Thyroid gland (tissue), 4 donors: ENCODE data around the gene APOL6. TPM values are rescaled to one million over a fixed set of nuclear protein-coding genes. Genes with fewer than 3 reads are reported as not detected.
A peak's percentile ranks its signal among the peaks of the same experiment; 100 is the strongest.
"Not testable (repeated sequence)": the region's sequence is repeated elsewhere in the genome, so short reads cannot be mapped to it uniquely, and the experiment has no call there.

Source experiments
- DNase-seq, 2 donors: peaks; one replicate each; pipeline ENCODE4 v3.0.0-alpha.2; 2019
- H3K27ac ChIP-seq, 3 donors: fragments of 200-600 bp; sonication (generic); 1 replicate in 2 of 3; 2 replicates in 1 of 3; pipeline ENCODE4 v1.5.1; 2016 to 2019; ENCODE audit warnings: mild to moderate bottlenecking in 1 of 3, moderate library complexity in 1 of 3
- H3K27me3 ChIP-seq: fragments of 200-600 bp; sonication (generic); one replicate; pipeline ENCODE4 v1.5.1; 2019
- H3K36me3 ChIP-seq, 2 donors: fragments of 200-600 bp; sonication (generic); one replicate each; pipeline ENCODE4 v1.5.1; 2016 to 2019
- H3K4me1 ChIP-seq, 2 donors: fragments of 200-600 bp; sonication (generic); one replicate each; pipeline ENCODE4 v1.5.1; 2017 to 2019
- H3K4me3 ChIP-seq, 3 donors: fragments of 200-600 bp; sonication (generic); replicated peaks in 1 of 3; 1 replicate in 2 of 3; 2 replicates in 1 of 3; pipeline ENCODE4 v1.5.1; 2016; ENCODE audit warnings: mild to moderate bottlenecking in 1 of 3
- H3K9me3 ChIP-seq: fragments of 200-600 bp; sonication (generic); one replicate; pipeline ENCODE4 v1.5.1; 2017
- POLR2A ChIP-seq, 2 donors: fragments of 450-650 bp; IDR thresholded peaks; one replicate each; pipeline ENCODE4 v1.6.1; 2017; ENCODE audit warnings: antibody characterized with exemption in 2 of 2, mild to moderate bottlenecking in 2 of 2, moderate library complexity in 1 of 2
- WGBS, 2 donors: methylation state at CpG; one replicate each; pipeline ENCODE4 v1.1.5; 2017; 5-methylcytosine and 5-hydroxymethylcytosine counted together
- intact Hi-C: fragments of 100-400 bp; cut with DNase I; formaldehyde crosslinking; loops from one replicate; pipeline ENCODE4 v1.15.1; 2023
- total RNA-seq, 4 donors: library from RNA; depleted of rRNA; stranded (reverse); fragments of >200 nt; gene quantifications; one replicate each; pipeline ENCODE4 v1.2.3, GENCODE V29; 2016
- TF ChIP-seq, protein P1 (sequence below), 6 experiments: fragments of 200-600 bp in 3 of 6; fragments of 450-650 bp in 3 of 6; sonication (generic) in 3 of 6; IDR thresholded peaks; one replicate each; pipeline ENCODE4 v1.5.1; 2016 to 2019; ENCODE audit warnings: antibody characterized with exemption in 6 of 6, mild to moderate bottlenecking in 2 of 6, inconsistent platforms in 1 of 6, moderate library complexity in 1 of 6

Gene APOL6
- total RNA-seq, 4 donors from 2014 or later: 17.2 to 28.7 (median 25.2) TPM

DNA sequence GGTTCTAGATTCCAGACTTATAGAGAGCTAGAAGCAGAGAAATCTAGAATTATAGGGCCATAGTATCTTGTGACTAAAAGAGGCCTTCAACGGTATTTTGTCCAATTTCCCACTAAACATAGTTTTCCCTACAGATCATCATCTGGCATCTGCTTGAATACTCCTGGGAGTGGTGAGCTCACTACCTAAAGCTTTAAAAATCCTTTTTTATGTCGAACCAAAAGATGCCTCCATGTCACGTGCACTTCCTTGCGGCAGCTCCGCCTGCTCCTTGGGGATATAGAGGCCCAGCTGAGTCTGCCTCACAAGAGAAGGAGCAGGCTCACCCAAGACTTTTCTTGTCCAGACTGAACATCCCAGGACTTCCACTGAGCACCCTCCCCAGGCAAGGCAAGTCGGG, 26.8 kb upstream of the APOL6 start:
- no peaks in the 10 kb centered on the region for H3K9me3 ChIP-seq
- WGBS, 2 donors: 86 to 88% methylated on average over 5 to 6 of the region's 6 CpGs
- DNase-seq: no peak
- H3K27me3 ChIP-seq: no peaks in the 10 kb centered on the region
- peak overlapping the region; percentile 47 to 58 (median 57) for H3K27ac ChIP-seq
- H3K4me3 ChIP-seq: no peak overlapping the region
- H3K36me3 ChIP-seq: no peaks in the 10 kb centered on the region
- intact Hi-C loops: loop anchor here (5.0 kb wide), 1 partner anchor 269 kb away; no protein-coding TSS in a partner anchor
- TF ChIP-seq POLR2A (IDR thresholded peaks at IDR 0.05): no peak
- peaks cover 18% of the 10 kb centered on the region in 2 donors for H3K4me1 ChIP-seq

DNA sequence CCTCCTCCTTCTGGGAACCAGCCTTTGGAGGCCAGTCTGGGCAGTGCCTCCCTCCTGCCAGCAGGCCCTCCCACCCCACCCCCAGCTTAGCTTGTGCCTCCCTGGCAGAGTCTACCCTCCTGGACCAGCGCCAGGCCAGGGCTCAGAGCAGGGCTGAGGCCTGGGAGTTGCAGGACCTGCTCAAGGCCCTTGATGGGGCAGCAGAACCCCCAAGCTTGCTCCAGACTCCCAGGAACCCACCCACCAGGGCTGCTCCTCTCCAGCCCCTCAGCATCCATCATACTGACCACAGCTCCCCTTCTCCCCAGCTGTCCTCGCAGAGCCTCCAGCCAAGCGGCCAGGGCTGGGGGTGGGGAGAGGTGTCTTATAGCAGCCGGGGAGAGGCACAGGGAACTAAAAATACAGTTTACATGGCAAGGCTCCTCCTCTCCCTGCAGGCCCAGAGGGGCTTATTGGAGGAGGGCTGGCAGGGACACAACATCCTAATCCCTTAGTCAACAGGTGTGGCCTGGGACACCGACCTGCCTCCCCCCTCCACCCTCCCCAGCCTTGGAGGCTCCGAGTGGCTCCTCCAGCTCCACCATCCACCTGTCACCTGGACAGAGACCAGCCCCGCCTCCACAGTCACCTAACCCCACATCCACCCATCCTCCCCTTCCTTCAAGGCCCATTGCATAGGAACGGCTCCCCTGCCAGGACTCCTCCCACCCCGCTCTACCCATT, 25.9 kb upstream of the APOL6 start:
- peak overlapping the region; percentile 47 to 58 (median 57) for H3K27ac ChIP-seq

DNA sequence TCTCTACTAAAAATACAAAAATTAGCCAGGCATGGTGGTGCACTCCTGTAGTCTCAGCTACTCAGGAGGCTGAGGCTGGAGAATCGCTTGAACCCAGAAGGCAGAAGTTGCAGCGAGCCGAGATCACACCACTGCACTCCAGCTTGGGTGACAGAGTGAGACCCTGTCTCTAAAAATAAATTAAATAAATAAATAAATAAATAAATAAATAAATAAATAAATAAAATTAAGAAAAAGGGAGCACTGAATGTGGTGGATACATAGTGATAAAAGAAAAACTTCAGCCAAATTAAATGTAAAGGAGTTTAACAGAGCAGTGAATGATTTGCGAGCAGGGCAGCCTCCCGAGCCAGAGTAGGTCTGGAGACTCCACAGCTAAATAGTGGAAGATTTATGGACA, 24.4 kb upstream of the APOL6 start:
- H3K4me3 ChIP-seq, H3K36me3 ChIP-seq, H3K27me3 ChIP-seq, H3K9me3 ChIP-seq, H3K27ac ChIP-seq, DNase-seq: not testable (repeated sequence)
- 93 to 95% methylated on average over 5 of the region's 5 CpGs for WGBS, 2 donors
- peaks cover 22 to 28% of the 10 kb centered on the region in 2 donors for H3K4me1 ChIP-seq
- intact Hi-C loops: loop anchor here (5.0 kb wide), 1 partner anchor 272 kb away; no protein-coding TSS in a partner anchor

More for the DNA sequence above, 25.9 kb upstream of the APOL6 start:
- peaks cover 22 to 23% of the 10 kb centered on the region in 2 donors for H3K4me1 ChIP-seq
- no peaks in the 10 kb centered on the region for H3K27me3 ChIP-seq
- no peak overlapping the region for H3K4me3 ChIP-seq
- DNase-seq: peak; percentile 74
- WGBS, 2 donors: 47 to 49% methylated on average over 5 to 8 of the region's 9 CpGs
- no peak for TF ChIP-seq POLR2A (IDR thresholded peaks at IDR 0.05)
- TF ChIP-seq, protein P1, sequence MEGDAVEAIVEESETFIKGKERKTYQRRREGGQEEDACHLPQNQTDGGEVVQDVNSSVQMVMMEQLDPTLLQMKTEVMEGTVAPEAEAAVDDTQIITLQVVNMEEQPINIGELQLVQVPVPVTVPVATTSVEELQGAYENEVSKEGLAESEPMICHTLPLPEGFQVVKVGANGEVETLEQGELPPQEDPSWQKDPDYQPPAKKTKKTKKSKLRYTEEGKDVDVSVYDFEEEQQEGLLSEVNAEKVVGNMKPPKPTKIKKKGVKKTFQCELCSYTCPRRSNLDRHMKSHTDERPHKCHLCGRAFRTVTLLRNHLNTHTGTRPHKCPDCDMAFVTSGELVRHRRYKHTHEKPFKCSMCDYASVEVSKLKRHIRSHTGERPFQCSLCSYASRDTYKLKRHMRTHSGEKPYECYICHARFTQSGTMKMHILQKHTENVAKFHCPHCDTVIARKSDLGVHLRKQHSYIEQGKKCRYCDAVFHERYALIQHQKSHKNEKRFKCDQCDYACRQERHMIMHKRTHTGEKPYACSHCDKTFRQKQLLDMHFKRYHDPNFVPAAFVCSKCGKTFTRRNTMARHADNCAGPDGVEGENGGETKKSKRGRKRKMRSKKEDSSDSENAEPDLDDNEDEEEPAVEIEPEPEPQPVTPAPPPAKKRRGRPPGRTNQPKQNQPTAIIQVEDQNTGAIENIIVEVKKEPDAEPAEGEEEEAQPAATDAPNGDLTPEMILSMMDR (IDR thresholded peaks at IDR 0.05): no peak
- no peaks in the 10 kb centered on the region for H3K9me3 ChIP-seq
- no peaks in the 10 kb centered on the region for H3K36me3 ChIP-seq
- intact Hi-C loops: loop anchor here (5.0 kb wide), 1 partner anchor 270 kb away; no protein-coding TSS in a partner anchor

DNA sequence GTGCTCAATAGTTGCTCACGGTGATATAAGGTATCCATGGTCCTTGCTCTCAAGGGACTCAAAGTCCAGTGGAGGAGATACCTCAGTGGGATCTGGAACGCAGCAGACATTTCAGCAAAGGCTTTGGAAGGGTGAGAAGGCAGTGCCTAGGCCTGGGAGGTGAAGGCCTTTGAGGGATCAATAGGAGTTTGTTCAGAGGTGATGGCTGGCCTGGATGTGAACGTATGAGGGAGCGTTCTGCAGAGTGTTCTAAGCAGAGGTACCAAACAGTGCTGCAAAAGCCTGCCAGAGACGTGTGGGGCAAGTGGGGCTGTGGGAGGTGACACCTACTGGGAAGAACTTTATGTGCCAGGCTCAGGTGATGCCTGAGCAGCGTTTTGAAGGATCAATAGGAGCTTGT, 23.7 kb upstream of the APOL6 start:
- Histone ChIP-seq H3K9me3 (no peaks in the 10 kb centered on the region), H3K36me3 (no peaks in the 10 kb centered on the region), H3K4me1 (peaks cover 29 to 34% of the 10 kb centered on the region in 2 donors), H3K27ac (no peak overlapping the region), H3K27me3 (no peaks in the 10 kb centered on the region), H3K4me3 (no peak overlapping the region)
- TF ChIP-seq, protein P1 (IDR thresholded peaks at IDR 0.05): no peak
- TF ChIP-seq POLR2A (IDR thresholded peaks at IDR 0.05): no peak
- DNase-seq: no peak
- intact Hi-C loops: loop anchor here (5.0 kb wide), 1 partner anchor 272 kb away; no protein-coding TSS in a partner anchor
- WGBS, 2 donors: 93 to 95% methylated on average over 6 of the region's 6 CpGs

DNA sequence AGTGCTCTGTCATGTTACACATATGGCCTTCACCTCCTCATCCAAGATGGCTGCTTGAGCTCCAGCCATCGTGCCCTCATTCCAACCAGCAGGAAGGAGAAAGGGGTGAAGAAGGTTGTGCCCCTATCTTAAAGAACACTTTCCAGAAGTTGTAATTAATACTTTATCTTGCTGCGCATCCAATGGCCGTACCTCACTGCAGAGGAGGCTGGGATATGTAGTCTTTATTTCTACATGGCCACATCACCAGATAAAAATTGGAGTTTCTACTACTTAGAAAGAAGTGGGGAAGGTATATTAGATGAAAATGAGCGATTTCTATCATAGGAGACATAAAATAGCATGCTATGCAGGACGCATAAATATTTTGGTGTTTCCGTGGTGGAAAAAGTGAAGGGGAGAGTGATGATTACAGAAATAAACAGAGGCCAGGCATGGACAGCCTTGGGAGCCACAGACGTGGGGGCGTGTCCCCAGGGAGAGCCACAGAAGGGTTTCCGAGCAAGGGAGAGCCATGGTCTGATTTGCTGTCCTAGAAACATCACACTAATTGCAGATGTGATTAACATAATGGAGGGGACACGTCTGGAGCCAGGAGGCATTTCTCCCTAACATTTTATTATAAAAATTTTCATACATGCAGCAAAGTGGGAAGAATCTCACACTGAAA, 22.3 kb upstream of the APOL6 start:
- Histone ChIP-seq H3K27ac (no peak overlapping the region), H3K36me3 (no peaks in the 10 kb centered on the region), H3K4me3 (no peak overlapping the region), H3K27me3 (no peaks in the 10 kb centered on the region), H3K4me1 (peaks cover 33 to 42% of the 10 kb centered on the region in 2 donors), H3K9me3 (no peaks in the 10 kb centered on the region)
- DNase-seq: no peak
- TF ChIP-seq, protein P1 (IDR thresholded peaks at IDR 0.05): no peak
- TF ChIP-seq POLR2A (IDR thresholded peaks at IDR 0.05): no peak
- WGBS, 2 donors: 77 to 78% methylated on average over 10 of the region's 10 CpGs
- intact Hi-C loops: loop anchor here (5.0 kb wide), 1 partner anchor 291 kb away; no protein-coding TSS in a partner anchor
